DMS153 (cell line): ENCODE measurements around the gene TANC1.

Experiments
- DNase-seq: peaks from one replicate; lab custom pipeline; 2025; lab: John Stamatoyannopoulos, UW

Gene TANC1

DNA sequence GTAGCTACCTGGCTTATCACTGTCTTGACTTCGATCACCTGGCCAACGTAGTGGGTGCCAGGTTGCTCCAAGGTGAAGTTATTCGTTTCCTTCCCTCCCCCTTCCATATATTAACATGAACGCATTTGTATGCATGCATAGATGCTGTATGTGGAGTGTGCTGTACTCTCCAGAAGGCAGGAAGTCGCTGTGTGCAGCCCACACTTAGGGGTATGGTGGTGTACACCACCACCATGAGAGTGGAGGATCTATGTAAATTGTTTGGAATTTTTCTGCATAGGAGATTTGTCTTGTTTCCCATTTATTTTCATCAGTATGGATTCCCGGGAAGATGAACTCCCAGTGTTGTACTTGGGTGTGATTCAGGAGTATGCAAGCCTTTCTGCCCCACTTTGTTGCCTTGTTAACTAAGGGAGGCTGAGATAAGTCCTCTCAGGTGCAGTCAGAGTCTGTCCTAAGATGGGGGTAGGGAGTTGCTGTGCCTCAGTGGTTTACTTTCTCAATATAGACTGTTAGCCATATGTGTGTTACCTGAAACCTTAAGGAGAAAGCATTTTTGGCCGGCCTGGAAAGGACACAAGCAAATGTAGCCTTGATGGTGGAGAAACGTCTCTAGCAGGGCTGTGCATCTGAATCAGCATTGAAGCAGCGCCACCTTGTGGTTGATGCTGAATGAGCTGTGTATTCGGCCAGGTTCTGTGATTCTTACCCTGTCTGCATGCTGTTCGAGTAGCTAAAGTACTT, 149.8 kb downstream of the TANC1 start:
- DNase-seq = peak; percentile 66

DNA sequence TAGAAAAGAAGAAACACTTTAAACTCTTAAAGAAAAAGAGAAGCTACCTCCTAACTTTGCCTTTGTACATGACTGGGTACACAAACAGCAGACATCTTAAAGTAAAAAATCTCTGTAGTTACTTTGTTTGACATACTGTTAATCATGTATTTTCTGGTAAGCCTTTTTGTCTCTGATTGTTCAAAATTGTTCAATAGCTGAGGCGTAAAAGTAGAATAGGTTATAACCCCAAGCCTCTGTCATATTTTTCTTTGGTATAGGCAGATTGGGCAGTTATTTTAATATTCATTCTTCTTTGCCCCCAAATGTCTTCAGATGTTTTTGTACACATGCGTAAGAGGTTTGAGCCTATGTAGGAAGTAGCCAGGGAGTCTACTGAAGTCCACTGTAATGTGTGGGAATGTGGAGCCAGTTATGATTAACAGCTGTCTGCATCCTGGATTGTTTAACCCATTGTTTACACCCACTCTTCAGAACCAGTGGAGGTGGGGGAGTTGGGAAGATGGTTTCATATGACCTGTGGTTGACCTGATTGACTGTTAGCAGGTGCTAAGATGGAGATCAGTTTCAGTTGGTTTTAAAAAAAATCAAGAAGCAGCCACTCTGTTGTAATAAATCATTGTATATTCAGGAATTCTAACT, 150.5 kb downstream of the TANC1 start:
- no peak for DNase-seq

DNA sequence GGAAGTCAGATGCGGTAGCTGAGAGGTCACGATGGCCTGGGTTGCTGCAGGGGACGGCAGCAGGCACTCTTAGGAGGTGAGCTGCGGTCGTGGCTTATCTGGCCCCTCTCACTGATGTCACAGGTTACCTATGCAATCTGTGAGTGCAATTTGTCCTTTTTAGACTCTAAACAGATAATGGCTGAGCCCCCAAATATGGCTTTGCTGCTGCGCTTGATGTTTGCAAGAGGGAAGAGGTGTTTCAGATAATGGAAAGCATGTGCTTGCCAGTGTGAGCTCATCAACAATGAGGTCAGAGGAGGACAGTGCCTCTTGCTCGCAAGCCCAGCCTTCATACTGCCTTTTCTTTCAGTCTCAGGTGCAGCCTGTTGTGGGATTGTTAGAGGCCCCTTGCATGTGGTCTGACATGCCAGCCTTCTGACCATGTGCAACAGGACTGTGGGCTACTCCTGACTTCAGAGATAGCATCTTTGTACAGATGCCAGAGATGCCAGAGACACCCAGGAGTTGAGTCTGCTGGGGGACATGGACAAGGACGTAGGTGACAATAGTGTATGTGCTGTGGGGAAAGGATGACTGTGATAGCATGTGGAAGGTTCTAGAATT, 151.3 kb downstream of the TANC1 start:
- DNase-seq = no peak

DNA sequence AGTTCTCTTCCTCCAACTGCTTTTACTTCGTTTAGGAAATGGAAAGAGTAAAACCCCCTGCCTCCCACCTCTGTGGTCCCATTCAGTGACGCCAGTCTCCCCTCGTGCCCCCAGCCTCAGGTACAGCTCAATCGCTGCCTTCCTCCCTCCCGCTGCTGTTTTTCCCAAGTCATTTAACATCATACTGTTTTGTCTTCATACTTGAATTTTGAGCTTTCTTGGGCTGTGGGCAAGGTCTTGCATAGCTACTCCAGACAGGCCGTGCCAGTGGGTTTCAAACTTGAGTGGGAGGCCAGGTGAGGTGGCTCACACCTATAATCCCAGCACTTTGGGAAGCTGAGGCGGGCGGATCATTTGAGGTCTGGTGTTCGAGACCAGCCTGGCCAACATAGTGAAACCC, 155.3 kb downstream of the TANC1 start:
- DNase-seq = no peak

DNA sequence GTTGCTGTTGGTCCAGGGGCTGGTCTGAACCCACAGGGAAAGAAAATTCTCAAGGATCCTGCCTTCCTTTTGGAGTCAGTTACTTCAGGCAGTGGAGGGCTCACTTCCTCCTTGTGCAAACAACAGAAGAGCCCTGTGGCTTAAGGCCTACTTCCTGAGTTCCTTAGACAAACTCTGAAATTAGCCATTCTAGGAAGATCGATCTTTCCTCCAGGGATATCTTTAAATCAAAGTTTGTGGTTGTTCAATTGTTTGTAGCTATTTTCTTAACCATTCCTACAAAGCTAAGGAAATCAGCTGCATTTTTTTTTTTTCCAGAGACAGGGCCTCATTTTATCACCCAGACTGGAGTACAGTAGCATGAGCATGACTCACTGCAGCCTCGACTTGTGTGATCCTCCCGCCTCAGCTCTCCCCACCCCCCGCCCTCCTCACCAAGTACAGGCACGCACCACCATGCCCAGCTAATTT, 156.0 kb downstream of the TANC1 start:
- DNase-seq = no peak

DNA sequence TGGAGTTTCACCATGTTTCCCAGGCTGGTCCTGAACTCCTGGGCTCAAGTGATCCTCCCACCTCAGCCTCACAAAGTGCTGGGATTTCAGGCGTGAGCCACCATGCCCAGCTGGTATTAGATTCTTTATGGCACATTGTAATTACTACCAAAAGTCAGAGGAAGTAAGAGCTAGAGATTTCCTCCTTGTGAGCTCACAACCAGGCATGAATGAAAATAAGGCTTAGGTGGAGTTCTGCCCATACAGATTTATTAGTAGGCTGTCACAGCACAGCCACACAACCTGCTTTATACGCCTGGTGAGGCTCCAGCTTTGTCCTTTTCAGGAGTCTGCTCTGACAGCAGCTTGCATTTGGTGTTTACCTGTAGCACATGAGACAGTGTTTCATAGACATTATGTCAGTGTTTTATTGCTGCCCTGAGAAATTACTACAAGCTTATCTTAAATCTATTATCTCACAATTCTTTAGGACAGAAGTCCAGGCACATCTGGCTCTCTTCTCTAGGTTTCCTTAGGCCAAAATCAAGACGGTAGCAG, 156.6 kb downstream of the TANC1 start:
- DNase-seq = no peak

DNA sequence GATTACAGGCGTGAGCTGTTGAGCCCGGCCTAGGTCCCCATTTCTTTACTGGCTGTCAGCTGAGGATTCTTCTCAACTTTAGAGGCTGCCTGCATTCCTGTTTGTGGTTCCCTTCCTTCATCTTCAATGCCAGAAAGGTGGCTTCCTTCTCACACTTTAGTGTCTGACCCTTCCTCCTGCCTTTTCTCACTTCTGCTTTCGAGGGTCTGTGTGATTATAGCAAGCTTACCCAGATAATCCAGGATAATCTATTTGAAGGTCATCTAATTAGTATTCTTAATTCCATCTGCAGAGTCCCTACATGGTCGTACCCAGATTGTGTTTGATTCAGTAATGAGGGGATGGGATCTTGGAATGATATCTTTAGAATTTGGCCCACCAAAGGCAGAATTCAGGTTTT, 157.4 kb downstream of the TANC1 start:
- no peak for DNase-seq

DNA sequence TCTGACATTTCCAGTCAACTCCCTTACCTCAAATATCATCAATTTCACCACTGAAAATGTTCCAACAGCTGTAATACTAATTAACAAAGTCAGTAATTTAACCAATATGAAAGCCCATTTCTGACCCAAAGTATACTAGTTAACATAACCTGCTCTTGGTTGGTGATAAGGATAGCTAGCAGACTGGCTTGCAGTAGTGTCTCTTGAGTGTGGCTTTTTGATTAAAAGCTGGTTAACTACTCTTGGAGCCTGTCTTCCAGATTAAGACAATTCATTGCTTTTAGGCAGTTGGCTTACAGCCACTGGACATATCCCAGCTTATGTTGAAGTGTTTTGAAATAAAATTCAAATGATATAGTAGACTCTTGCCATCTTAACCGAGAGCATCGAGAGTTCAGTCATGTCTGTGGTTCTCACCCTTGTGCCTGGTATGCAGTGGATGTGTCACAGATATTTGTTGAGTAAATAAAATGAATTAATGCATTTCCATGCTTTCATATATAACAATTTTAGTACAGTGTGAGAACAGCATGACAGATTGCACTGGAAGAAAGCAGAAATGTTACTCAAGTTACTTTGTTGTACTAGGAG, 158.1 kb downstream of the TANC1 start:
- no peak for DNase-seq

DNA sequence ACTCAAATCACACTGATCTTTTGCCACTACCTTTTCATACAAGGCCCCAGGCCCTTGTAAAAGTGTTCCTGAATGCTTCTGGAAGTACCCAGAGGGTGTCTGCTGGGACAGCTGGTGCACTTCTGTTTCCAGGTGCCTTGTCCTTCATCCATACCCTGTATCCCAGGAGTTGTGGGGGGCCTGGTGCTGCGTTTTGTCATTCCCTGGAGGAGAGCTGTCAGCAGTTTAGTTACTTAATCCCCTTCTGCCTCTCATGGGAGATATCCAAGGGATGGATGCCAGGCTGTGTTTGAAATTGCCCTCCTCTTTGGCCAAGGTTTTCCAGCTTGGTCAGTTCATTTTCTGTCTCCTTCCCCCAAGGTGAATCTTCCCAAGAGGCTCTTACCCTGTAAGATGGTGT, 159.8 kb downstream of the TANC1 start:
- no peak for DNase-seq

DNA sequence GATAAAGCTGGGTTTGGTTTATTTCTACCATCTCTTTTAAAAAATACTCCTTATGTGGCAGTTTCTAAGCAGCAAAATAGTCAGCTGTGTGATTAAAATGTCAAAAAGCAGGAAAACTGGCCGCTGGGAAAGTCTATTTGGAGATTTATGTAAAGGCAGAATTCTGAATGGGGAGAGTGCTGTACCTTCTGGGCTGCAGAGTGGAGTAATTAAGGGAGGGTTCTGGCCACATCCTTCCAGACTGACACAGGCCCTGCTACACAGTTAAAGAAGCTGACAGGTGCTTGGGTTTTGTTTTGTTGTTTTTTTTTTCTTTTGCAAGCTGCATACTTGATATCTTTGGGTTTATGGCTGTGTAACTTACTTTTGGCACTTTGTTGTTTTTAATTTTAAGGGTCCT, 160.8 kb downstream of the TANC1 start:
- no peak for DNase-seq

DNA sequence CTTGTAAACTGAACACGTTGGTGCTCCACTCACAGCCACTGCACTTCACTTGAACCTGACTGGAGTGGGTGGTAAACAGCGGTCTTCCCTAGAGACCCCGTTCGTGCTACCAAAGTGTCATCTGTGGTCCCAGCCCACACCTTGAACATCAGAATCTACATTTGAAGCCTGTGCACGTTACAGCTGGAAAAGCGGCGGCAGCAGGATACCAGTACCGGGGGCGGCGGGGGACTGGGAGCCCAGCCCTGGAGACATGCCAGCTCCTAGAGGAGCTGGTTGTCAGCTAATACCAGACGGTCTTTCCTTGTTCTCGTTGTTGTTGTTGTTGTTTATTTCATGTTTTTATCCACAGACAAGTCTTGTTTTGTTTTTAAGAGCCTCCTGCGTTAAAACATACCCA, 161.4 kb downstream of the TANC1 start:
- DNase-seq = no peak

DNA sequence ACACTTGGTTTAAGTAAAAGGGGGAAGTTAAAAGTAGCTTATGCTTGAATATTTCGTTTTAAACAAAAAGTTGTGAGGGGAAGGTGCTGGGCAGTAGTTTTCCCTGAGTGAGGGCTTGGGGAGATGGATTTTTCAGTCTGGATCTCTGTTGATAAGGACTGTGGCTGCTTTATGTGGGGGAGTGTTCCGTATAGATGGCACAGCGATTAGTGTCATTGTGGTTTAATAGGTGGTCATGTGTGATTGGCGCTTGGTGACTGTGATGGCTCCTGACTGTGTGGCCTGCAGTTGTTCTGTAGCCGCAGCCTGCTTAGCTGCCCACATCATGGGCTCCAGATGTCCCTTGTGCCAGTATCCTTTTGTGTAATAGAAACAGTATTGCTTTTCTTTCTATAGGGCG, 161.9 kb downstream of the TANC1 start:
- no peak for DNase-seq

DNA sequence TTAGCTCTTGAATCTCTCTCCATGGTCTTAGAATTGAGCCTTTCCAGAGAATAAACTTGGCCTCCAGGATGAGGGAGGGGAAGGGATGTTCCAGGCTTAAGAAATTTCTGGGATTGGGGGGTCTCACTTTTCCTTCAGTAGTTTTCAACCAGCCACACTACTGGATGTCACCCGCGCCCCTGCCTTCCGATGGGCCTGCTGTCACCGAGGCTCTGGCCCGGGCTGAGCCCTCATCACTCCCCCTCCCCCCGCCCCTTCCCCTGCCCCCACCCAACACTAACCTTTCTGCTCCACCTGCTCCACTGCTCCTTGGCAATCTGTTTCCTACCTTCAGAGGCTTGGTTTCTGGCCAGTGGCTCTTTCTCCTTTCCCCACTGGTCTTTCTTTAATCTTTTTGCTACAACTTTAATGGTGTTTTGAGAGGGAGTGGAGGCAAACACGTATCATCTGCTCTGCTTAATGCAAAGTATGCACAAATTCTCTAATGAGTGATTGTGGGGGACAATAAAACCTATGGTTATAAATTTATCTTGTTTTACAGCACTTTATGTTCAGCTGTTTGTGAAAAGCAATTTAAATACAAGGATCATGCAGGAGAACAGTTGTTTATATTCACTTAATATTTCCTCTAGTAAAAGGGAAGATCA, 162.9 kb downstream of the TANC1 start:
- DNase-seq = no peak

DNA sequence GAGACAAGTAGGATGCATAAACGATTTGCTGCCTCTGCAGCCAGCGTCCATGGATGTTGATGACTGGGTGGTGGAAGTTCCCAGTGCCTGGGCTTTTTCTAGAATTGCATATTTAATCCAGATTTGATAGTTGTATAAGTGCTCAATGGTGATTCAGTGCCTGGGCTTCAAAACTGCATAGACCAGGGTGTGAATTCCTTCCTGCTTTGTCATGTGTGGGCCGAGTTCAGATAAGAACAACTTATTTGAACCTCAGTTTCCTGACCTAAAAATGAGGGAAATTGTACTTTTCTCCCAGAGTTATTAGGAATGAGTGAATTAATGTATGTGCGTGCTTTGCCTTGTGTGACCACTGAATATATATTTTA, 163.5 kb downstream of the TANC1 start:
- DNase-seq = no peak

DNA sequence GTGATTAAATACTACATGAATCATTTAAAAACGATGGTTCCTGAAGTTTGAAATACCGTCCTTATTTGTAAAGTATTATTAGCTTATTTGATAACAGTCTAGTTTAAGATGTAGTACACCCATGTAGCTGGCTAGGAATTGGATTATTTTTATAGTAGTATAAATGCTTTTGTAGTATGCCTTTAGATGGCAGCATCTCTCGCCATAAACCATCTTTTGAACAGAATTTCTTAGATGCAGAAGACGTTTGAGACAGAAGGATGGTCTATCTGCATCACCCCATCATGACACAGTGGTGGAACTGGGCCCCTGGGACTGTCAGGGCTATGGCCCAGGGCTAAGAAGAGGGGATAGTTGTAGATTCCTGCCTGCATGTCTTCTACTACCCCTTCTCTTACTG, 165.4 kb downstream of the TANC1 start:
- no peak for DNase-seq

DNA sequence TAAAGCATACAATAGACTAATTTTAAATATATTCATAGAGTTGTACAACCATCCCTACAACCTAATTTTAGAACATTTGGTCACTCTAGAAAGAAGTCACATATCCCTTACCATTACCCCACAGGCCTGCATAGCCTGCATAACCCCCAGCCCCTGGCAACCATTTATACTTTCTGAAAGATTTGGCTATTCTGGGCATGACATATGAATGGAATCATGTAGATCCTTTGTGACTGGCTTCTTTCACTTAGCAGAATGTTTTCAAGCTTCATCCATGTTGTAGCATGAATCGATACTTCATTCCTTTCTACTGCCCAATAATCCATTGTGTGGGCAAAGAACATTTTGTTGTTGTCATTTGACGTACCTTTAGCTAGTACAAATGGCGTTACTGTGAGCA, 166.5 kb downstream of the TANC1 start:
- no peak for DNase-seq

DNA sequence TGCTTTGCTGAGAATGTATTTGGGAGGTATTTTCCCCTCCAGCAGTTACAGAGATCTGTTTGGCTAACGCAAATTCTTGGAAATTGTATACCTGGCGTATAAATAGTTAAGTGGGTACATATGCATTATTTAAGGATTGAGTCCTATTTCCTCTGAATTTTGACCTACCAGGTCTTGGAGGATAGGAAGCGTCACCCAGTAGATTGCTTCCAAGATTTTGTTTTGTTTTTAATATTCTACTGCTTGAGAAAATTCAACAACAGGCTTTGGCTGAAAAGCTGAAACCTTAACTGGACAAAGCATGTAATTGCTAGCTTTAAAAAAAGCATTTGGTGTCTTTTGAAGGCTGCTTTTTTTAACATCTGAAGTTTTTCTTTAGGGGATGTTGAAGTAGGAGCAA, 168.0 kb downstream of the TANC1 start:
- DNase-seq = no peak

DNA sequence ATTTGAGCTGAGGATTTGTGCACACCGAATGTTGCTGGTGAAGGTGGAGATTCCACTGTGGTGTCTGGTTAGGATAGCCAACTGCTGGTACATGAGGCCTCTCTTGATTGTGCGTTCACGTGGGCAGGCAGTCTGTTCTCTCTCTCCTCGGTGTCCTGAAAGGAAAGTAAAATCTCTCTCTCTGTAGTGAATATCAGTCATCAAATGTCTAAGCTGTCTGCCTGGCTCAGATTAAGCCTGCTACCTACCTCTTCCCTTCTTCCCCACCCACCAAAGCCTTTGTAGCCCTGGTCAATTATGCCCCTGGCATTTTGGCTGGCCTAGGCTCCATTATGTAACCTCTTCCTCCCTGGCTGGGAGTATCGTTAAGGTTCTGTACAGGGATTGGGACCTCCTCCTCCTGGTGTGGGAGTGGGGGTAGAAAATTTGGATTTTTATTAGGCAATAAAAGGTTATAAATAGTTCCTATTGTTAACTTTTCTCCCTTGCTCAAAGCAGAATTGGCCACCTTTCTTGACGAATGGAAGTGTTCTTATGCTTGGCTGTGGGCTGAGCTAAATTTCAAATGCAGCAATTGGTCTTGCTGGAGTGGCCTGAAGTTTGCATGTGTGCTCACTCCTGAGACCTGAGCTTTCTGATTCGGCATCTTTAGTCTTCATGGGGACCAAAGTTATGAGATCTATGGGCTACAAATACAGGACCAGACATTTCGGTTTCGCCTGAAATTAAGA, 169.2 kb downstream of the TANC1 start:
- no peak for DNase-seq

DNA sequence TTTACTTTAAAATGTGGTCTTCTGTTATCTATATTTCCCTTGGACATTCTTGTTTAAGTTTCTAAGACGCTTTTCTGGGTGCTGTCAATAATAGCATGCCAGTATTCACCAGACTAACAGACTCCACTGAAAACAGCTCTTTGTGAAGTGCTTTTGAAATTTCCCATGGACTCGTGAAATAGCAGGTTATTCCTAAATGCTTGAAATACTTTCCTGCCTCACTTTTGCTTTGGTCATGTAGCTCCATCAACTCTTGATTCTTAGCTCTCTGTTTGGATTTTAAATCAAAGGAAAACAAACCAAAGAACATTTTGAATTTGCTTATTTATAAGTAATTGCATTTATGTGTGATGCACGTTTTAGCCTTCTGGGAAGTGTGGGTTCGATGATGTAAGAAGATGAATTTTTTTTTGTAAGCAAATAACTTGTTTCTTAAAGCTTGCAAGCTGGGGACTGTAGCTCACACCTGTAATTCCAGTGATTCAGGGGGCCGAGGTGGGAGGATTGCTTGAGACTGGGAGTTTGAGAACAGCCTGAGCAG, 170.3 kb downstream of the TANC1 start:
- DNase-seq = no peak

DNA sequence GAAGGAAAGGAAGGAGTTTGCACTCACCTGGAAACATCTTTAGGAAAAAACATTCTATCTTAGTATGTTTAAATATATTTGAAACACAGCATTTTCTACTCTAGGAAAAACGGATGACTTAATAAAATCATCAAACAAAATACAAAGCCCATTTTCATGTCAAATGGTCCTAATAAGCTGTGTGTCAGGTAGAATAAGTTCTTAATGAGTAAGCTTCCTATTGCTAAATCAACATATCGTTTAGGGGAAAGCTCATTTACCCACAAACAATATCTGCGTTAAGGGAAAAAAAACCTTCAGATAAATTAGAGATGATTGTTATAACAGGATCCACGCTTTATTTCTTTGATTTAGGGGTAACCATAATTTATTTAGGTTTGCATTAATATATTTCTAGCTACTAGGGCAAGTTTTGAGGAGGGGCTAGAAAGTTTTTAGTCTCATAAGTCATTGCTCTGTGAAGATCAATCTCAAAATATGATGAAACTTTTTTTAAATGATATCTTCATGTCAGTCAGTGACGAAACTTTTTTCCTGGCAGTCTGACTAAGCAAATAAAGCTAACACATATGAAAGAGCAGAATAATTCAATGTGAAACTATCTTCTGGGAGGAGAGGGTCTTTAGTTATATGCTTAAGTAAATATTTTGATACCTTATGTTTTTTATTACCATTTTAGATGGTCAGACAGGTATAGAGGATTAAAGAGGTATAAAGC, 170.9 kb downstream of the TANC1 start:
- no peak for DNase-seq
